NT2/D1 (cell line): ENCODE results near the gene UNC93A.

Experiments used
- DNase-seq: peaks from one replicate; pipeline ENCODE4 v3.0.0-alpha.2; 2011; ENCODE audit warnings: low read depth, low spot score
- H3K27me3 ChIP-seq: 2 replicates; pipeline ENCODE4 v1.6.0; 2011; ENCODE audit warnings: mild to moderate bottlenecking; ENCODE audit not compliant: insufficient read length, insufficient read depth
- H3K36me3 ChIP-seq: 2 replicates; pipeline ENCODE4 v1.6.1; 2011; ENCODE audit warnings: mild to moderate bottlenecking, low read length, mixed read lengths; ENCODE audit not compliant: insufficient read depth, insufficient read length
- H3K4me1 ChIP-seq: 2 replicates; pipeline ENCODE4 v1.5.1; 2011; ENCODE audit not compliant: insufficient read depth, insufficient read length
- H3K4me3 ChIP-seq: 2 replicates; pipeline ENCODE4 v1.5.1; 2011; ENCODE audit warnings: low read depth; ENCODE audit not compliant: insufficient read length
- H3K9ac ChIP-seq: 2 replicates; pipeline ENCODE4 v1.6.0; 2011; ENCODE audit warnings: low read depth; ENCODE audit not compliant: insufficient read length
- H3K9me3 ChIP-seq: 2 replicates; pipeline ENCODE4 v1.5.1; 2011; ENCODE audit warnings: mild to moderate bottlenecking, low read length; ENCODE audit not compliant: insufficient read depth
- SUZ12 ChIP-seq: IDR thresholded peaks from 2 replicates; pipeline ENCODE4 v1.6.1; 2011; ENCODE audit not compliant: insufficient read length, insufficient read depth; ENCODE audit errors: extremely low read depth
- YY1 ChIP-seq: IDR thresholded peaks from 2 replicates; pipeline ENCODE4 v1.6.1; 2011; ENCODE audit not compliant: insufficient read length, insufficient read depth
- ZNF274 ChIP-seq: IDR thresholded peaks from 2 replicates; pipeline ENCODE4 v1.6.1; 2011; ENCODE audit warnings: mild to moderate bottlenecking, low read depth, low read length

UNC93A gene

GRCh38 chr6:167292301-167293087, 1.4 kb downstream of the UNC93A start:
- TF ChIP-seq YY1 (no peak), ZNF274 (no peak), SUZ12 (no peak)

GRCh38 chr6:167293088-167293589, 2.0 kb downstream of the UNC93A start:
- Histone ChIP-seq H3K4me1 (peaks cover 3% of the 10 kb centered on the region), H3K9ac (no peak overlapping the region), H3K36me3 (no peaks in the 10 kb centered on the region), H3K27me3 (no peaks in the 10 kb centered on the region), H3K4me3 (no peak overlapping the region), H3K9me3 (no peaks in the 10 kb centered on the region)
- no peak for TF ChIP-seq SUZ12
- no peak for TF ChIP-seq YY1
- no peak for TF ChIP-seq ZNF274
- no peak for DNase-seq

More at GRCh38 chr6:167292301-167293087, 1.4 kb downstream of the UNC93A start:
- H3K9me3 ChIP-seq: no peaks in the 10 kb centered on the region
- no peak overlapping the region for H3K9ac ChIP-seq
- H3K4me1 ChIP-seq: peaks cover 3% of the 10 kb centered on the region
- H3K4me3 ChIP-seq: no peak overlapping the region
- no peaks in the 10 kb centered on the region for H3K27me3 ChIP-seq
- H3K36me3 ChIP-seq: no peaks in the 10 kb centered on the region
- DNase-seq: no peak

GRCh38 chr6:167293590-167294091, 2.5 kb downstream of the UNC93A start:
- Histone ChIP-seq H3K9me3 (no peaks in the 10 kb centered on the region), H3K4me1 (peaks cover 3% of the 10 kb centered on the region), H3K9ac (no peak overlapping the region), H3K4me3 (no peak overlapping the region), H3K36me3 (no peaks in the 10 kb centered on the region), H3K27me3 (no peaks in the 10 kb centered on the region)
- DNase-seq: no peak
- TF ChIP-seq SUZ12: no peak
- TF ChIP-seq YY1: no peak
- TF ChIP-seq ZNF274: no peak

- H3K27me3 ChIP-seq: no peaks in the 10 kb centered on the region
- peaks cover 3% of the 10 kb centered on the region for H3K4me1 ChIP-seq
- H3K9ac ChIP-seq: no peak overlapping the region
- no peak overlapping the region for H3K4me3 ChIP-seq
- no peaks in the 10 kb centered on the region for H3K36me3 ChIP-seq
- no peak for TF ChIP-seq ZNF274
- no peak for TF ChIP-seq YY1
- no peak for TF ChIP-seq SUZ12
- no peak for DNase-seq
- no peaks in the 10 kb centered on the region for H3K9me3 ChIP-seq
Measured at GRCh38 chr6:167294241-167294640, 3.1 kb downstream of the UNC93A start.

GRCh38 chr6:167294651-167295494, 3.8 kb downstream of the UNC93A start:
- TF ChIP-seq YY1 (no peak), SUZ12 (no peak), ZNF274 (no peak)
- Histone ChIP-seq H3K4me1 (peaks cover 3% of the 10 kb centered on the region), H3K4me3 (no peak overlapping the region), H3K9me3 (no peaks in the 10 kb centered on the region), H3K36me3 (no peaks in the 10 kb centered on the region), H3K27me3 (no peaks in the 10 kb centered on the region), H3K9ac (no peak overlapping the region)
- DNase-seq: no peak

- H3K9me3 ChIP-seq: no peaks in the 10 kb centered on the region
- DNase-seq: no peak
- H3K4me3 ChIP-seq: no peak overlapping the region
- peaks cover 3% of the 10 kb centered on the region for H3K4me1 ChIP-seq
- H3K27me3 ChIP-seq: no peaks in the 10 kb centered on the region
- H3K9ac ChIP-seq: no peak overlapping the region
- H3K36me3 ChIP-seq: no peaks in the 10 kb centered on the region
- TF ChIP-seq ZNF274 (no peak), YY1 (no peak), SUZ12 (no peak)
Measured at GRCh38 chr6:167295495-167296292, 4.6 kb downstream of the UNC93A start.
